HepG2 (cell line): ENCODE results near the gene GPR33. TPM values are rescaled to one million over a fixed set of nuclear protein-coding genes. Genes with fewer than 3 reads are reported as not detected.

ENCODE experiments used
- ATF6 ChIP-seq: sonication (generic); formaldehyde crosslinking; conservative IDR thresholded peaks from 2 replicates; pipeline ENCODE4 v1.4.0; 2020; ENCODE audit warnings: missing genetic modification reagents
- GPBP1L1 ChIP-seq: sonication (generic); formaldehyde crosslinking; IDR thresholded peaks from 2 replicates; pipeline ENCODE4 v1.5.0; 2020; ENCODE audit warnings: mild to moderate bottlenecking, missing genetic modification reagents
- SRSF1 ChIP-seq: fragments of 200-400 bp; formaldehyde crosslinking; optimal IDR thresholded peaks from 2 replicates; pipeline ENCODE3; 2017; ENCODE audit warnings: mild to moderate bottlenecking, low read depth, low read length, moderate library complexity
- TBX3 ChIP-seq: fragments of 450-650 bp; IDR thresholded peaks from 2 replicates; pipeline ENCODE4 v1.6.1; 2017; ENCODE audit warnings: antibody characterized with exemption, mild to moderate bottlenecking, inconsistent platforms, borderline replicate concordance
- TGIF2 ChIP-seq: IDR thresholded peaks from 2 replicates; pipeline ENCODE4 v1.6.1; 2016; ENCODE audit warnings: control low read depth, missing compliant biosample characterization
- THAP8 ChIP-seq: sonication (generic); formaldehyde crosslinking; IDR thresholded peaks from 2 replicates; pipeline ENCODE4 v1.5.1; 2020; ENCODE audit warnings: missing genetic modification reagents, mild to moderate bottlenecking, borderline replicate concordance
- THAP9 ChIP-seq: sonication (generic); formaldehyde crosslinking; IDR thresholded peaks from 2 replicates; pipeline ENCODE4; 2020; ENCODE audit warnings: missing genetic modification reagents, mild to moderate bottlenecking, borderline replicate concordance
- TRIM22 ChIP-seq: fragments of 450-650 bp; IDR thresholded peaks from 2 replicates; pipeline ENCODE4 v1.6.1; 2017
- XRCC5 ChIP-seq: fragments of 200-400 bp; formaldehyde crosslinking; optimal IDR thresholded peaks from 2 replicates; pipeline ENCODE3; 2017; ENCODE audit warnings: mild to moderate bottlenecking, low read length
- ZBTB2 ChIP-seq: sonication (generic); formaldehyde crosslinking; IDR thresholded peaks from 2 replicates; pipeline ENCODE4 v1.8.0; 2022; ENCODE audit warnings: low read depth, missing genetic modification reagents
- ZBTB8A ChIP-seq: sonication (generic); formaldehyde crosslinking; IDR thresholded peaks from 2 replicates; pipeline ENCODE4 v1.4.0; 2020; ENCODE audit warnings: mild to moderate bottlenecking, low read depth, missing genetic modification reagents, borderline replicate concordance
- ZNF180 ChIP-seq: sonication (generic); formaldehyde crosslinking; IDR thresholded peaks from 2 replicates; pipeline ENCODE4 v1.4.0; 2020; ENCODE audit warnings: low read depth, missing genetic modification reagents, borderline replicate concordance
- ZNF256 ChIP-seq: sonication (generic); formaldehyde crosslinking; conservative IDR thresholded peaks from 2 replicates; pipeline ENCODE4 v1.4.0; 2020; ENCODE audit warnings: missing genetic modification reagents
- ZNF292 ChIP-seq: sonication (generic); formaldehyde crosslinking; IDR thresholded peaks from 2 replicates; pipeline ENCODE4 v1.8.1; 2022; ENCODE audit warnings: mild to moderate bottlenecking, low read depth, missing genetic modification reagents, borderline replicate concordance
- ZNF326 ChIP-seq: sonication (generic); formaldehyde crosslinking; IDR thresholded peaks from 2 replicates; pipeline ENCODE4 v1.4.0; 2020; ENCODE audit warnings: missing genetic modification reagents, borderline replicate concordance
- ZNF556 ChIP-seq: sonication (generic); formaldehyde crosslinking; IDR thresholded peaks from 2 replicates; pipeline ENCODE4 v1.4.0; 2020; ENCODE audit warnings: mild to moderate bottlenecking, missing genetic modification reagents, borderline replicate concordance
- ZNF563 ChIP-seq: sonication (generic); formaldehyde crosslinking; IDR thresholded peaks from 2 replicates; pipeline ENCODE4 v1.8.0; 2022; ENCODE audit warnings: mild to moderate bottlenecking, moderate library complexity, missing genetic modification reagents
- polyA plus RNA-seq, 8 experiments: library from polyadenylated mRNA; depleted of rRNA in 3 of 8; stranded (reverse) in 7 of 8; unstranded in 1 of 8; fragments of >200 nt; fragmentation: Illumina TruSeq in 4 of 8; extraction: Trizol in 4 of 8; gene quantifications; 2 replicates each; pipeline versions ENCODE4 v1.2.1 to v1.2.3, GENCODE V29; 2011 to 2016; ENCODE audit warnings: low read depth in 4 of 8, missing spikeins in 1 of 8, mixed read lengths in 1 of 8; ENCODE audit not compliant: insufficient read depth in 1 of 8
- total RNA-seq, 5 experiments: library from RNA; depleted of rRNA; stranded (reverse); fragments of >200 nt; fragmentation: Illumina TruSeq; extraction: Trizol; gene quantifications; 2 replicates each; pipeline ENCODE4 v1.2.3, GENCODE V29; 2016; ENCODE audit warnings: low read depth in 1 of 5

The GPR33 gene
- total and polyA plus RNA-seq, 2 of the 13 experiments (the other 11 are each of a cell fraction or from before 2014, with no cell fraction given), result not detected

- no peak for TF ChIP-seq TRIM22
- TF ChIP-seq ZNF256 (CRISPR knock-in tag), result peak; percentile 99
- TF ChIP-seq GPBP1L1 (CRISPR knock-in tag), result no peak
- TF ChIP-seq ZNF292 (CRISPR knock-in tag), result peak; percentile 100
- TF ChIP-seq ZNF563, result peak; percentile 99
- TF ChIP-seq TGIF2 (CRISPR knock-in tag), result peak; percentile 88; the same call in 1 of the 2 replicates
- peak; percentile 84 for TF ChIP-seq ZBTB2 (CRISPR knock-in tag)
- TF ChIP-seq ZBTB8A (CRISPR knock-in tag), result peak; percentile 99
- TF ChIP-seq ATF6, result no peak
- peak; percentile 98 for TF ChIP-seq ZNF180 (CRISPR knock-in tag)
- peak; percentile 60; the same call in 1 of the 2 replicates for TF ChIP-seq TBX3
- TF ChIP-seq SRSF1, result peak; percentile 90
- peak; percentile 100 for TF ChIP-seq ZNF556 (CRISPR knock-in tag)
- TF ChIP-seq XRCC5, result peak; percentile 97
- peak; percentile 96 for TF ChIP-seq THAP8 (CRISPR knock-in tag)
- TF ChIP-seq THAP9, result peak; percentile 99
- TF ChIP-seq ZNF326, result peak; percentile 33; the same call in 1 of the 2 replicates
Measured at GRCh38 chr14:31456841-31457664, 30.8 kb downstream of the GPR33 start, which contains the start of gene DTD2 (continued).
